Caco-2 (cell line): ENCODE measurements around the gene PTRHD1. TPM values are rescaled to one million over a fixed set of nuclear protein-coding genes. Genes with fewer than 3 reads are reported as not detected.

Experiments used
- BruUV-seq: library from RNA; stranded (reverse); fragments of 400-500 nt; replicated peaks from 2 replicates; lab custom pipeline; 2021; lab: Mats Ljungman, UMichigan
- CTCF ChIA-PET: fragments of 300-600 bp; sonication (Branson Sonifier 250); formaldehyde crosslinking; loops from one replicate; lab custom pipeline; 2022; ENCODE audit warnings: antibody characterized with exemption; lab: Charles Lee
- POLR2A ChIA-PET: fragments of 300-600 bp; sonication (Branson Sonifier 250); formaldehyde crosslinking; loops from one replicate; lab custom pipeline; 2022; ENCODE audit warnings: antibody characterized with exemption; lab: Charles Lee
- DNase-seq, 2 experiments: peaks; one replicate each; pipeline versions ENCODE4 v3.0.0 to v3.0.0-alpha.2; 2020 to 2022
- H3K27me3 ChIP-seq: replicated peaks from 2 replicates; pipeline ENCODE4 v1.6.0; 2011; ENCODE audit warnings: low read length; ENCODE audit not compliant: control insufficient read depth, insufficient read depth
- H3K36me3 ChIP-seq: 2 replicates; pipeline ENCODE4 v1.5.1; 2011; ENCODE audit warnings: low read length; ENCODE audit not compliant: control insufficient read depth, insufficient read depth
- H3K4me1 ChIP-seq: fragments of 250-450 bp; sonication (Bioruptor Pico); 2 replicates; pipeline ENCODE4 v1.5.1; 2020; ENCODE audit warnings: mild to moderate bottlenecking
- H3K4me3 ChIP-seq: 2 replicates; pipeline ENCODE4 v1.5.1; 2011; ENCODE audit warnings: low read depth, mild to moderate bottlenecking, control low read depth, low read length
- H3K9me3 ChIP-seq: fragments of 250-450 bp; sonication (Bioruptor Pico); 2 replicates; pipeline ENCODE4 v1.5.1; 2020; ENCODE audit warnings: mild to moderate bottlenecking, moderate library complexity
- H3K27ac Mint-ChIP-seq: one replicate; pipeline ENCODE4 v1.8.0; 2022; ENCODE audit warnings: mixed read lengths; ENCODE audit not compliant: unreplicated experiment
- H3K27me3 Mint-ChIP-seq: one replicate; pipeline ENCODE4 v1.8.0; 2022; ENCODE audit warnings: mixed read lengths; ENCODE audit not compliant: insufficient read depth, unreplicated experiment
- H3K36me3 Mint-ChIP-seq: one replicate; pipeline ENCODE4 v1.8.0; 2022; ENCODE audit warnings: mild to moderate bottlenecking, mixed read lengths; ENCODE audit not compliant: insufficient read depth, unreplicated experiment
- H3K4me1 Mint-ChIP-seq: one replicate; pipeline ENCODE4 v1.8.0; 2022; ENCODE audit warnings: low read depth, mixed read lengths; ENCODE audit not compliant: unreplicated experiment
- H3K4me3 Mint-ChIP-seq: one replicate; pipeline ENCODE4 v1.8.0; 2022; ENCODE audit warnings: mild to moderate bottlenecking, moderate library complexity, mixed read lengths; ENCODE audit not compliant: unreplicated experiment
- H3K9me3 Mint-ChIP-seq: one replicate; pipeline ENCODE4 v1.8.0; 2022; ENCODE audit warnings: mixed read lengths; ENCODE audit not compliant: unreplicated experiment
- intact Hi-C: fragments of 100-400 bp; cut with micrococcal nuclease; formaldehyde crosslinking; loops from one replicate; pipeline ENCODE4 v1.10.0; 2022; ENCODE audit not compliant: unreplicated experiment
- total RNA-seq: library from RNA; stranded (reverse); gene quantifications from 2 replicates; pipeline ENCODE4 v1.2.3, GENCODE V29; 2022
- TF ChIP-seq, protein P1 (sequence below), 2 experiments: fragments of 200-600 bp in 1 of 2; IDR thresholded peaks; 1 replicate in 1 of 2; 2 replicates in 1 of 2; pipeline versions ENCODE4 v1.5.1 to v1.8.0; 2011 to 2022; ENCODE audit warnings: antibody characterized with exemption in 1 of 2, control low read depth in 1 of 2, inconsistent platforms in 1 of 2, low read depth in 1 of 2, low read length in 1 of 2, mild to moderate bottlenecking in 1 of 2, moderate library complexity in 1 of 2; ENCODE audit not compliant: insufficient read depth in 1 of 2, severe bottlenecking in 1 of 2, unreplicated experiment in 1 of 2

PTRHD1 gene
- total RNA-seq, 1 experiment from 2014 or later = 52.8 TPM

DNA sequence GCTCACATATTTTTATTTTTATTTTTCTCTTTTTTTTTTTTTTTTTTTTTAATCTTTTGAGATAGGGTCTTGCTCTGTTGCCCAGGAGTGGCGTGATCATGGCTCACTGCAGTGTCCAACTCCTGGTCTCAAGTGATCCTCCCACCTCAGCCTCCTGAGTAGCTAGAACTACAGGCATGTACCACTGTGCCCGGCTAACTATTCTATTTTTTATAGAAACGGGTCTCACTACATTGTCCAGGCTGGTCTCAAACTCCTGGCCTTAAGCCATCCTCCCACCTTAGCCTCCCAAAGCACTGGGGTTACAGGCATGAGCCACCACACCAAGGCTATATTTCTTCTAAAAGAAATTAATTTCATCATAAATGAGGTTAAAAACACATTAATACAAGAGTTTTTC, 45.9 kb downstream of the PTRHD1 start:
- H3K4me1 ChIP-seq = no peaks in the 10 kb centered on the region
- CTCF ChIA-PET = no interaction called here
- Mint-ChIP-seq H3K27ac (no peak overlapping the region), H3K4me3 (no peak overlapping the region), H3K9me3 (no peaks in the 10 kb centered on the region), H3K4me1 (no peaks in the 10 kb centered on the region), H3K27me3 (no peaks in the 10 kb centered on the region), H3K36me3 (peaks cover 7% of the 10 kb centered on the region)
- POLR2A ChIA-PET = no interaction called here
- TF ChIP-seq, protein P1, sequence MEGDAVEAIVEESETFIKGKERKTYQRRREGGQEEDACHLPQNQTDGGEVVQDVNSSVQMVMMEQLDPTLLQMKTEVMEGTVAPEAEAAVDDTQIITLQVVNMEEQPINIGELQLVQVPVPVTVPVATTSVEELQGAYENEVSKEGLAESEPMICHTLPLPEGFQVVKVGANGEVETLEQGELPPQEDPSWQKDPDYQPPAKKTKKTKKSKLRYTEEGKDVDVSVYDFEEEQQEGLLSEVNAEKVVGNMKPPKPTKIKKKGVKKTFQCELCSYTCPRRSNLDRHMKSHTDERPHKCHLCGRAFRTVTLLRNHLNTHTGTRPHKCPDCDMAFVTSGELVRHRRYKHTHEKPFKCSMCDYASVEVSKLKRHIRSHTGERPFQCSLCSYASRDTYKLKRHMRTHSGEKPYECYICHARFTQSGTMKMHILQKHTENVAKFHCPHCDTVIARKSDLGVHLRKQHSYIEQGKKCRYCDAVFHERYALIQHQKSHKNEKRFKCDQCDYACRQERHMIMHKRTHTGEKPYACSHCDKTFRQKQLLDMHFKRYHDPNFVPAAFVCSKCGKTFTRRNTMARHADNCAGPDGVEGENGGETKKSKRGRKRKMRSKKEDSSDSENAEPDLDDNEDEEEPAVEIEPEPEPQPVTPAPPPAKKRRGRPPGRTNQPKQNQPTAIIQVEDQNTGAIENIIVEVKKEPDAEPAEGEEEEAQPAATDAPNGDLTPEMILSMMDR (IDR thresholded peaks at IDR 0.05; ENCODE audit: insufficient read depth in 1 of 2, low read depth in 1 of 2, low read length in 1 of 2, severe bottlenecking in 1 of 2, unreplicated experiment in 1 of 2) = no peak
- H3K9me3 ChIP-seq = no peaks in the 10 kb centered on the region
- intact Hi-C loops = no loop called here
- H3K36me3 ChIP-seq = no peaks in the 10 kb centered on the region; the same call in 1 of the 2 replicates
- DNase-seq = no peak
- BruUV-seq = no TSS peak
- no peak overlapping the region for H3K4me3 ChIP-seq
- no peaks in the 10 kb centered on the region for H3K27me3 ChIP-seq

- TF ChIP-seq, protein P1 (IDR thresholded peaks at IDR 0.05; ENCODE audit: insufficient read depth in 1 of 2, low read depth in 1 of 2, low read length in 1 of 2, severe bottlenecking in 1 of 2, unreplicated experiment in 1 of 2) = no peak
- H3K4me3 ChIP-seq = no peak overlapping the region
- Mint-ChIP-seq H3K36me3 (peaks cover 7% of the 10 kb centered on the region), H3K9me3 (no peaks in the 10 kb centered on the region), H3K4me3 (no peak overlapping the region), H3K27ac (no peak overlapping the region), H3K27me3 (no peaks in the 10 kb centered on the region), H3K4me1 (no peaks in the 10 kb centered on the region)
- DNase-seq = no peak
- no TSS peak for BruUV-seq
- intact Hi-C loops = no loop called here
- CTCF ChIA-PET = no interaction called here
- no peaks in the 10 kb centered on the region for H3K9me3 ChIP-seq
- no peaks in the 10 kb centered on the region for H3K4me1 ChIP-seq
- H3K27me3 ChIP-seq = no peaks in the 10 kb centered on the region
- POLR2A ChIA-PET = no interaction called here
- no peaks in the 10 kb centered on the region; the same call in 1 of the 2 replicates for H3K36me3 ChIP-seq
These were observed 47.4 kb downstream of the PTRHD1 start for GRCh38 chr2:24745825-24746224.

DNA sequence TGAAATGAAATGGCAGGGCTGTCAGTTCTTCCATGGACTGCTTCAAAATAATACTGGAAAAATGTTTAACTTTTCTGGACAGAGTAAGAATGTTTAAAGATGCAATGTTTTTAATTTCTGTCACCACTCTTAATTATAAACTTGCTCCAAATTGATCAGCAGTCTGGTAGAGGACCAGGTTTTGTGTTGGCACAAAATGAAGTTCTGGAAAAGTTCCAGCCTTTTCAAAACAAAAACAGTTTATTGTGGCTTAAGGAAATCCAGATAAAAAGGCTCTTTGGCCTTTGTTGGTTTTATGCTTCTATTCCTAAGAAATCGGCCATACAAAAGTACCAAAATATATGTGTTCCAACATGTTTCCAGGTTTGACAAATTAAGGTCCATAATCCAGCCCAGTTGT, 48.8 kb downstream of the PTRHD1 start:
- CTCF ChIA-PET = no interaction called here
- H3K4me1 Mint-ChIP-seq = peaks cover 6% of the 10 kb centered on the region
- Histone ChIP-seq H3K27me3 (no peaks in the 10 kb centered on the region), H3K4me3 (no peak overlapping the region), H3K9me3 (no peaks in the 10 kb centered on the region), H3K4me1 (no peaks in the 10 kb centered on the region), H3K36me3 (no peaks in the 10 kb centered on the region; the same call in 1 of the 2 replicates)
- TF ChIP-seq, protein P1 (IDR thresholded peaks at IDR 0.05; ENCODE audit: insufficient read depth in 1 of 2, low read depth in 1 of 2, low read length in 1 of 2, severe bottlenecking in 1 of 2, unreplicated experiment in 1 of 2) = no peak
- no peak overlapping the region for H3K27ac Mint-ChIP-seq
- no TSS peak for BruUV-seq
- POLR2A ChIA-PET = no interaction called here
- no peaks in the 10 kb centered on the region for H3K9me3 Mint-ChIP-seq
- no peak for DNase-seq
- peaks cover 7% of the 10 kb centered on the region for H3K36me3 Mint-ChIP-seq
- H3K4me3 Mint-ChIP-seq = no peak overlapping the region
- intact Hi-C loops = no loop called here
- H3K27me3 Mint-ChIP-seq = no peaks in the 10 kb centered on the region
